ENCODE results near the gene RHOH.
A peak's percentile ranks its signal among the peaks of the same experiment; 100 is the strongest.

The RHOH gene

DNA sequence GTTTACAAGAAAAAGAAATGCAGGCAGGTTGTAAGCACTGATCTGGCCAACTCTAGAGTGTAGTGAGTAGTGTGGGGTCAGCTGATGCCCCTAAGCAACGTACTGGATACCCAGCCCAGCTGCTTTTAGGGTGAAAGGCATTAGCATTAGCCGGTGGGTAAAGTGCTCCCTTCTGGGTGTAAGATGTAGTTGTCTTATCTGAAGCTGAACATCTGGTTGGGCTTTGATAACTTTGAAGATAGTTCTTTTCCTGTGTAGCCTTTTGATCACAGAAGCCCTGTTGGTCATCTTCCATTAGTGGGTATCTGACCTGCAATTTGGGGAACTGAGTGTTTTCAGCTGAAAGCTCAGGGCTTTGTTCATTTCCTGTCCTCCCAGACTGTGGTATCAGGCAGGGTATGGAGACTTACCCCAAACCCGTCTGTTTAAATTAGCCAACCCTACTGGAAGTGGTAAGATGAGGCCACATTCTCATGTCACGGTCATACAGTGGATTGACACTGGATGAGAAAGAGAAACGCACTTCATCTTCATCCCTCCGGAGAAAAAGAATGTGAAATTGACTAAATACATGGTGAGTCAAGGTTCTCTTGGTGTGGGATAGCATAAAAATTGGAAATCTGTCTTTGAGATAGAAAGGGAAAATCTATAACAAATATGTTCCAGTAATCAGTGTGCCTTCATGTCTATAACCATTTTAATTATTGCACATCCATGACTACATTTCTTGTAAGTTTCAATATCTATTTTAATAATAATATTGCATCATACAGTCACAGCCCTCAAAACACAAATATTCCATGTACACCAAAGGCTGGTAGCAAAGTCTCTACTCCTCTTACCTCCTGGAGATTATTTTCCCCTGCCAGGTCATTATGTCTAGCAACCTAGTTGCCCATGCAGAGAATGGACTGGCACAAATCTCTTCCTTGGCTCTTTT is 8.7 kb downstream of the RHOH start:
- no peaks in the 10 kb centered on the region for H3K36me3 Mint-ChIP-seq (ENCODE audit: low read depth)
- peak overlapping the region; percentile 82 for H3K27ac Mint-ChIP-seq
- peaks cover 46% of the 10 kb centered on the region for H3K4me1 Mint-ChIP-seq (ENCODE audit: low read depth)
- H3K4me3 Mint-ChIP-seq: peak overlapping the region; percentile 44
- no peaks in the 10 kb centered on the region for H3K9me3 Mint-ChIP-seq
- H3K27me3 Mint-ChIP-seq: no peaks in the 10 kb centered on the region
- intact Hi-C loops (cut with micrococcal nuclease): no loop called here

DNA sequence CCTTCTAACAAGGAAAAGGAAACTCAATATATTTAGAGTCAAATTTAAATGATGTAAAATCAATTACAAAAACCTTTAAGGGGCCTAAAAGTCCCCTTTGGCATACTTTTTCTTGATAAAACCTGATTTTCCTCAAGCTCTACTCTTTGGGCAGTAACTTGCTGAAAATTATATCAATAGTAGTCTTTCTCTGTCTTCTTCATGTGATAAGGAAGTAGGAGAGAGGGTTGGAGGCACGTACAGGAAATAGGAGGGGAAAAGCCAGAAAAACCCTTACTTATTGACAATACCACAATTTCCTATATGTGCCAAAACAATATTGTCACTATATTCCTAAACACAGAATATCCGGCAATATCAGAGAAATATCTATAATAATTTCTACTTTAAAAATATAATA is 9.6 kb downstream of the RHOH start:
- H3K4me3 Mint-ChIP-seq: peak overlapping the region; percentile 44
- no peaks in the 10 kb centered on the region for H3K27me3 Mint-ChIP-seq
- H3K9me3 Mint-ChIP-seq: no peaks in the 10 kb centered on the region
- H3K36me3 Mint-ChIP-seq (ENCODE audit: low read depth): no peaks in the 10 kb centered on the region
- intact Hi-C loops (cut with micrococcal nuclease): no loop called here
- peak overlapping the region; percentile 82 for H3K27ac Mint-ChIP-seq
- H3K4me1 Mint-ChIP-seq (ENCODE audit: low read depth): peaks cover 39% of the 10 kb centered on the region

- H3K27me3 Mint-ChIP-seq: no peaks in the 10 kb centered on the region
- no peaks in the 10 kb centered on the region for H3K9me3 Mint-ChIP-seq
- intact Hi-C loops (cut with micrococcal nuclease): no loop called here
- H3K4me1 Mint-ChIP-seq (ENCODE audit: low read depth): peaks cover 43% of the 10 kb centered on the region
- H3K4me3 Mint-ChIP-seq: no peak overlapping the region
- H3K36me3 Mint-ChIP-seq (ENCODE audit: low read depth): no peaks in the 10 kb centered on the region
- no peak overlapping the region for H3K27ac Mint-ChIP-seq
Observed at GRCh38 chr4:40209401-40209800, 12.6 kb downstream of the RHOH start.

- Mint-ChIP-seq H3K9me3 (no peaks in the 10 kb centered on the region), H3K36me3 (ENCODE audit: low read depth) (no peaks in the 10 kb centered on the region), H3K27ac (no peak overlapping the region), H3K4me3 (no peak overlapping the region), H3K27me3 (no peaks in the 10 kb centered on the region), H3K4me1 (ENCODE audit: low read depth) (peaks cover 38% of the 10 kb centered on the region)
- intact Hi-C loops (cut with micrococcal nuclease): no loop called here
Observed at GRCh38 chr4:40210776-40211175, 13.9 kb downstream of the RHOH start.

- intact Hi-C loops (cut with micrococcal nuclease): no loop called here
- no peak overlapping the region for H3K27ac Mint-ChIP-seq
- no peaks in the 10 kb centered on the region for H3K36me3 Mint-ChIP-seq (ENCODE audit: low read depth)
- H3K27me3 Mint-ChIP-seq: no peaks in the 10 kb centered on the region
- H3K4me1 Mint-ChIP-seq (ENCODE audit: low read depth): peaks cover 32% of the 10 kb centered on the region
- no peak overlapping the region for H3K4me3 Mint-ChIP-seq
- no peaks in the 10 kb centered on the region for H3K9me3 Mint-ChIP-seq
Observed at GRCh38 chr4:40211224-40212185, 14.7 kb downstream of the RHOH start.

- H3K27ac Mint-ChIP-seq: peak overlapping the region; percentile 55
- no peak overlapping the region for H3K4me3 Mint-ChIP-seq
- H3K36me3 Mint-ChIP-seq (ENCODE audit: low read depth): no peaks in the 10 kb centered on the region
- no peaks in the 10 kb centered on the region for H3K27me3 Mint-ChIP-seq
- intact Hi-C loops (cut with micrococcal nuclease): no loop called here
- H3K9me3 Mint-ChIP-seq: no peaks in the 10 kb centered on the region
- H3K4me1 Mint-ChIP-seq (ENCODE audit: low read depth): peaks cover 32% of the 10 kb centered on the region
Observed at GRCh38 chr4:40212674-40213527, 16.1 kb downstream of the RHOH start.

DNA sequence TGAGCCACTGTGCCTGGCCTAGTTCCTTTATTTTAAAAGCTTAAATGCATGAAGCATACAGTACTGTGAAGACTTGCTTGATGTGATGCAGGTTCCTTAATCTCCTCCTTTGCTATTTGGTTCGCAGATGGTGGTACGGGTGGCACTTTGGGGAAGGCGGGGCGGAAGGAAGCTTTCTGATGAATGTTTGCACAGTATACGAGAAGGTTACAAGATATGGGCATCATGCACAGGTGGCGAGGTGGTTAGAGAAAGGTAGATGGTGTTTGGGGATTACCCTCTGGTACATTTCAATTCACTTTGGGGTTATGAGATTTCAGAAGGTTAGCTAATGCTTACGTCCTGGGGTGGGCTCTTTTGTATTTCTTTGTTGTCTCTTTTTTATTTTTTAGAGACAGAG is 17.2 kb downstream of the RHOH start:
- H3K9me3 Mint-ChIP-seq: no peaks in the 10 kb centered on the region
- H3K36me3 Mint-ChIP-seq (ENCODE audit: low read depth): no peaks in the 10 kb centered on the region
- H3K4me3 Mint-ChIP-seq: no peak overlapping the region
- peaks cover 32% of the 10 kb centered on the region for H3K4me1 Mint-ChIP-seq (ENCODE audit: low read depth)
- no peak overlapping the region for H3K27ac Mint-ChIP-seq
- intact Hi-C loops (cut with micrococcal nuclease): no loop called here
- no peaks in the 10 kb centered on the region for H3K27me3 Mint-ChIP-seq

DNA sequence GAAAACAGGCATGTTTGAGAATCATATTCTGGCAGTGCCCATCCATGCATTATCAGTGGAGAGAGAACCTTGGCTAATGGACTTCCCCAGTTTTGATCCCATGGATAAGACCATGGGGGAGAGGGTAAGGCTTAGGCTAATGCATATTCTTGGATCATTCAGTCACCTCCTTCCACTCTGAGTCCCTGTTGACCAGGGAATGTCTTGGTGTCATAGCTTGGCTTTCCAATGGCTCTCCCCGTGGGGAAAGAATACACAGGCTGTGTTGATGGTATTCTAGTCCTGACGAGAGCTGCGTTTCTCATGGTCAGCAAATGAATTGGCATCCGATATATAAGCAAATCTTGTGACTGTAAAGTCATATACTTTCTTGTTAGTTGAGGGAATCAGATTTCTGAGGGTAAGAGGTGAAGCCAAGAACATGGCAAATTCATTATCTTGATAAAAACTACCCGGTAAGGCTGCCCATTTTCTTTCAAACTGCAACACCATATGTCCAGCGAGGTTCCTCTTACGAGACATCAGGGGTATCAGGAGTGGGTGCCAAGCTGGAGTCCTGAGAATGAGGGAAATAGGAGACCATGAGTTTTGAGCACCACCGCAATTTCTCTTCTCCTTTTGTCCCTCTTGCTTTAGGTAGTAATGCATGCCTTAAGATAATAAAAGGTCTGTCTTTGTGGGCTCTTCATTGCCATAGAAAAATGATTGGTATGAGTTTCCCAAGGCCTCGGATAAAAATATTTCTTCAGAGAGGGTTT is 18.0 kb downstream of the RHOH start:
- no peaks in the 10 kb centered on the region for H3K9me3 Mint-ChIP-seq
- no peak overlapping the region for H3K4me3 Mint-ChIP-seq
- no peak overlapping the region for H3K27ac Mint-ChIP-seq
- intact Hi-C loops (cut with micrococcal nuclease): no loop called here
- H3K27me3 Mint-ChIP-seq: no peaks in the 10 kb centered on the region
- peaks cover 32% of the 10 kb centered on the region for H3K4me1 Mint-ChIP-seq (ENCODE audit: low read depth)
- no peaks in the 10 kb centered on the region for H3K36me3 Mint-ChIP-seq (ENCODE audit: low read depth)

DNA sequence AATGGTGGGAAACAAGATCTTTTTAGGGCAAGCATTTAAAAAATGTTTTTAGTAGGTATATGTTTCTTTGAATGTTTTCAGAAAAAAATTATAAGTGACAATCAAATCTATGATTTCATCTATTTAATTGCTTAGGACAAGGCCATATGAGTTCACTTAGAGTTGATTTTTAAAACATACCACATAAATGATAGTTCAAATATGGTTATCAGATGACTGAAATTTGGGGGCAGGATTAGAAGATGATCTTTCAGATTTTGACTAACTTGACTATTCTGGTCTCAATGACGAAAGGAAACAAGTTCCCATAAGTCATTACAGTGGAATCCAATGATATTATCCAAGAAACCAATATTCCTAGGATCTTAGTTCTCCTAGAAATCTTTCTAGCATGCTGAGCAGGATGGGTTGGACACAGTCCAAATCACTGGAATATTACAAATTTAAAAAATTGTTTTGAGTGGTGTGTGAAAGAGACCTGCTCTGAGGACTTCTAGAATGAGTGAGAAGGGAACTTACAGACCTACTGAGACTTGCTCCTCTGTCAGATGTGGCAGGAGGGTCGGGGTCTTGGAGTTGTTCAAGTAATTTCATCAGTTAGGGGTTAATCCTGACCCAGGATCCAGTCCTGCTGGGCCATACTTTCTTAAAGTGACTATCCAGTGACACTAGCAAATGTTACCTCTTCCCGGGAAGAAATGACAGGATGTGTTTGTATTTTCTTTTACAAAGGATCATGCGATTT is 20.0 kb downstream of the RHOH start:
- Mint-ChIP-seq H3K27ac (no peak overlapping the region), H3K4me3 (no peak overlapping the region)

DNA sequence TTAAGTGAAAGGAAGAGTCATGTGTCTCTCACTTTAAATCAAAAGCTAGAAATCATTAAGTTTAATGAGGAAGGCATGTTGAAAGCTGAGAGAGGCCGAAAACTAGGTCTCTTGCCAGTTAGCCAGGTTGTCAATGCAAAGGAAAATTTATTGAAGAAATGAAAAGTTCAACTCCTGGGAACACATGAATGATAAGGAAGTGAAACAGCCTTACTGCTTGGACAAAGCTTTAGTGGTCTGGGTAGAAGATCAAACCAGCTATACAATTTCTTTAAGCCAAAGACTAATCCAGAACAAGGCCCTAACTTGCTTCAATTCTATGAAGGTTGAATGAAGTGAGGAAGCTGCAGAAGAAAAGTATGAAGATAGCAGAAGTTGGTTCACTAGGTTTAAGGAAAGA is 24.9 kb downstream of the RHOH start:
- Mint-ChIP-seq H3K9me3 (no peaks in the 10 kb centered on the region), H3K4me1 (ENCODE audit: low read depth) (peaks cover 5% of the 10 kb centered on the region), H3K27me3 (no peaks in the 10 kb centered on the region), H3K27ac (no peak overlapping the region), H3K36me3 (ENCODE audit: low read depth) (no peaks in the 10 kb centered on the region), H3K4me3 (no peak overlapping the region)
- intact Hi-C loops (cut with micrococcal nuclease): no loop called here

More for the DNA sequence above, 20.0 kb downstream of the RHOH start:
- Mint-ChIP-seq H3K27me3 (no peaks in the 10 kb centered on the region), H3K4me1 (ENCODE audit: low read depth) (peaks cover 32% of the 10 kb centered on the region), H3K9me3 (no peaks in the 10 kb centered on the region), H3K36me3 (ENCODE audit: low read depth) (no peaks in the 10 kb centered on the region)
- intact Hi-C loops (cut with micrococcal nuclease): no loop called here

DNA sequence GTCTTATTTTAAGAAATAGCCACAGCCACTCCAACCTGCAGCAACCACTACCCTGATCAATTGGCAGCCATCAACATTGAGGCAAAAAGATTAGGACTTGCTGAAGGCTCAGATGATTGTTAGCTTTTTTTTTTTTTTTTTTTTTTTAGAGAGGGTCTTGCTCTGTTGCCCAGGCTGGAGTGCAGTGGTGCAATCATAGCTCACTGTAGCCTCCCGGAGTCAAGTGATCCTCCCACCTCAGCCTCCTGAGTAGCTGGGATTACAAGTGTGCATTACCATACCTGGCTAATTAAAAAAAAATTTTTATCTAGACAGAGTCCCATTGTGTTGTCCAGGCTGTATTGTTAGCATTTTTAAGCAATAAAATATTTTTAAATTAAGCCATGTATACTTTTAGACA is 26.5 kb downstream of the RHOH start:
- intact Hi-C loops (cut with micrococcal nuclease): no loop called here
- no peak overlapping the region for H3K27ac Mint-ChIP-seq

DNA sequence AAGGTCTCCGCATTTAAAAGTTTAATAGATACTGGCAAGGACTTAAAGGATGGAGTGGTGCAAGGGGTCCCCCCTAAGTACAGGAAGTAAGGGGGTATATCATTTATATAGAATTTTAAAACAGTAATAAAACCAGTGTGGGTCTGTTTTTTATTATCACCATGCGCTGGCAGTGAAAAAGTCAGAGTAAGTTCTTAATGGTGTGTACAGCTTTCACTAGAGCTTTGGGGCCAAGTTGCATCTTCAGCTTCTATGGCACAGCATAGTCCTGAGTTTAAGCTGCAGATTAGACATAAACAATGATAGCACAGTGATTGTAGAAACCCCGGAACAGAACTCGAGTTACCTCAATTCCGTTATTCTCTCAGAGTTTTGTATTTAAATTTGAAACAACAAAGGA is 27.6 kb downstream of the RHOH start:
- Mint-ChIP-seq H3K27ac (no peak overlapping the region), H3K9me3 (no peaks in the 10 kb centered on the region), H3K36me3 (ENCODE audit: low read depth) (no peaks in the 10 kb centered on the region), H3K27me3 (no peaks in the 10 kb centered on the region), H3K4me1 (ENCODE audit: low read depth) (peaks cover 5% of the 10 kb centered on the region), H3K4me3 (no peak overlapping the region)
- intact Hi-C loops (cut with micrococcal nuclease): no loop called here

More for the DNA sequence above, 26.5 kb downstream of the RHOH start:
- Mint-ChIP-seq H3K4me3 (no peak overlapping the region), H3K36me3 (ENCODE audit: low read depth) (no peaks in the 10 kb centered on the region), H3K9me3 (no peaks in the 10 kb centered on the region), H3K27me3 (no peaks in the 10 kb centered on the region), H3K4me1 (ENCODE audit: low read depth) (peaks cover 5% of the 10 kb centered on the region)

Measured in dendritic cell treated with granulocyte-macrophage colony-stimulating factor and Interleukin-4, amounts not matched to agents 40 ng/mL and 50 ng/mL, for 4 days (primary cell).